Measurements from ENCODE around the gene CYP2W1.
"Not testable (repeated sequence)": the region's sequence is repeated elsewhere in the genome, so short reads cannot be mapped to it uniquely, and the experiment has no call there.

Gene CYP2W1

GRCh38 chr7:939843-940242, 43.1 kb upstream of the CYP2W1 start:
- TF ChIP-seq FOXP2 (optimal IDR thresholded peaks at IDR 0.05; ENCODE audit: control extremely low read depth, extremely low read length, insufficient read depth): no peak
- no peak for TF ChIP-seq EZH2 (IDR thresholded peaks at IDR 0.05)
- TF ChIP-seq POLR2AphosphoS5 (IDR thresholded peaks at IDR 0.05; ENCODE audit: borderline replicate concordance, low read depth, low read length): no peak
- Histone ChIP-seq H3K9ac (ENCODE audit: insufficient read length) (no peak overlapping the region), H3K27ac (no peak overlapping the region), H3K9me3 (ENCODE audit: low read depth, low read length) (no peaks in the 10 kb centered on the region), H3K36me3 (ENCODE audit: insufficient read depth, low read length) (no peaks in the 10 kb centered on the region), H3K4me3 (no peak overlapping the region)
- no peak for DNase-seq (ENCODE audit: low read depth, low spot score)

GRCh38 chr7:940599-941408, 42.2 kb upstream of the CYP2W1 start:
- H3K36me3 ChIP-seq (ENCODE audit: insufficient read depth, low read length): no peaks in the 10 kb centered on the region
- DNase-seq (ENCODE audit: low read depth, low spot score): no peak
- TF ChIP-seq FOXP2 (optimal IDR thresholded peaks at IDR 0.05; ENCODE audit: control extremely low read depth, extremely low read length, insufficient read depth) (no peak), EZH2 (IDR thresholded peaks at IDR 0.05) (no peak), POLR2AphosphoS5 (IDR thresholded peaks at IDR 0.05; ENCODE audit: borderline replicate concordance, low read depth, low read length) (no peak)
- H3K9ac ChIP-seq (ENCODE audit: insufficient read length): no peak overlapping the region
- no peak overlapping the region for H3K4me3 ChIP-seq
- no peaks in the 10 kb centered on the region for H3K9me3 ChIP-seq (ENCODE audit: low read depth, low read length)
- H3K27ac ChIP-seq: no peak overlapping the region

- not testable (repeated sequence) for DNase-seq (ENCODE audit: low read depth, low spot score); H3K9ac ChIP-seq (ENCODE audit: insufficient read length); H3K9me3 ChIP-seq (ENCODE audit: low read depth, low read length); H3K36me3 ChIP-seq (ENCODE audit: insufficient read depth, low read length); H3K4me3 ChIP-seq; H3K27ac ChIP-seq
These were observed 39.2 kb upstream of the CYP2W1 start for GRCh38 chr7:943793-944192.

- H3K9me3 ChIP-seq (ENCODE audit: low read depth, low read length): no peaks in the 10 kb centered on the region
- no peak overlapping the region for H3K27ac ChIP-seq
- no peaks in the 10 kb centered on the region for H3K36me3 ChIP-seq (ENCODE audit: insufficient read depth, low read length)
- DNase-seq (ENCODE audit: low read depth, low spot score): no peak
- no peak overlapping the region for H3K4me3 ChIP-seq
- no peak for TF ChIP-seq POLR2AphosphoS5 (IDR thresholded peaks at IDR 0.05; ENCODE audit: borderline replicate concordance, low read depth, low read length)
- no peak for TF ChIP-seq EZH2 (IDR thresholded peaks at IDR 0.05)
- TF ChIP-seq FOXP2 (optimal IDR thresholded peaks at IDR 0.05; ENCODE audit: control extremely low read depth, extremely low read length, insufficient read depth): no peak
- no peak overlapping the region for H3K9ac ChIP-seq (ENCODE audit: insufficient read length)
These were observed 38.2 kb upstream of the CYP2W1 start for GRCh38 chr7:944744-945143.

- Histone ChIP-seq H3K4me3 (no peak overlapping the region), H3K9me3 (ENCODE audit: low read depth, low read length) (no peaks in the 10 kb centered on the region), H3K9ac (ENCODE audit: insufficient read length) (no peak overlapping the region), H3K36me3 (ENCODE audit: insufficient read depth, low read length) (no peaks in the 10 kb centered on the region), H3K27ac (no peak overlapping the region)
- no peak for DNase-seq (ENCODE audit: low read depth, low spot score)
- no peak for TF ChIP-seq FOXP2 (optimal IDR thresholded peaks at IDR 0.05; ENCODE audit: control extremely low read depth, extremely low read length, insufficient read depth)
- TF ChIP-seq POLR2AphosphoS5 (IDR thresholded peaks at IDR 0.05; ENCODE audit: borderline replicate concordance, low read depth, low read length): no peak
- TF ChIP-seq EZH2 (IDR thresholded peaks at IDR 0.05): no peak
These were observed 37.8 kb upstream of the CYP2W1 start for GRCh38 chr7:945147-945555.

- no peak overlapping the region for H3K27ac ChIP-seq
- H3K36me3 ChIP-seq (ENCODE audit: insufficient read depth, low read length): no peaks in the 10 kb centered on the region
- H3K9ac ChIP-seq (ENCODE audit: insufficient read length): no peak overlapping the region
- H3K4me3 ChIP-seq: no peak overlapping the region
- DNase-seq (ENCODE audit: low read depth, low spot score): no peak
- no peak for TF ChIP-seq EZH2 (IDR thresholded peaks at IDR 0.05)
- TF ChIP-seq POLR2AphosphoS5 (IDR thresholded peaks at IDR 0.05; ENCODE audit: borderline replicate concordance, low read depth, low read length): no peak
- TF ChIP-seq FOXP2 (optimal IDR thresholded peaks at IDR 0.05; ENCODE audit: control extremely low read depth, extremely low read length, insufficient read depth): no peak
- no peaks in the 10 kb centered on the region for H3K9me3 ChIP-seq (ENCODE audit: low read depth, low read length)
These were observed 37.3 kb upstream of the CYP2W1 start for GRCh38 chr7:945556-946255.

GRCh38 chr7:946256-946996, 36.6 kb upstream of the CYP2W1 start:
- H3K27ac ChIP-seq: no peak overlapping the region
- no peak for TF ChIP-seq FOXP2 (optimal IDR thresholded peaks at IDR 0.05; ENCODE audit: control extremely low read depth, extremely low read length, insufficient read depth)
- no peak for TF ChIP-seq POLR2AphosphoS5 (IDR thresholded peaks at IDR 0.05; ENCODE audit: borderline replicate concordance, low read depth, low read length)
- no peak for TF ChIP-seq EZH2 (IDR thresholded peaks at IDR 0.05)
- no peak for DNase-seq (ENCODE audit: low read depth, low spot score)
- no peaks in the 10 kb centered on the region for H3K36me3 ChIP-seq (ENCODE audit: insufficient read depth, low read length)
- no peak overlapping the region for H3K9ac ChIP-seq (ENCODE audit: insufficient read length)
- no peak overlapping the region for H3K4me3 ChIP-seq
- no peaks in the 10 kb centered on the region for H3K9me3 ChIP-seq (ENCODE audit: low read depth, low read length)

- H3K4me3 ChIP-seq: no peak overlapping the region
- no peak for TF ChIP-seq EZH2 (IDR thresholded peaks at IDR 0.05)
- TF ChIP-seq POLR2AphosphoS5 (IDR thresholded peaks at IDR 0.05; ENCODE audit: borderline replicate concordance, low read depth, low read length): no peak
- TF ChIP-seq FOXP2 (optimal IDR thresholded peaks at IDR 0.05; ENCODE audit: control extremely low read depth, extremely low read length, insufficient read depth): no peak
- no peaks in the 10 kb centered on the region for H3K9me3 ChIP-seq (ENCODE audit: low read depth, low read length)
- no peak overlapping the region for H3K27ac ChIP-seq
- H3K36me3 ChIP-seq (ENCODE audit: insufficient read depth, low read length): no peaks in the 10 kb centered on the region
- no peak for DNase-seq (ENCODE audit: low read depth, low spot score)
- H3K9ac ChIP-seq (ENCODE audit: insufficient read length): no peak overlapping the region
These were observed 35.4 kb upstream of the CYP2W1 start for GRCh38 chr7:947391-948210.

All from SK-N-MC (cell line).